Measurements from ENCODE around the gene THADA. TPM values are rescaled to one million over a fixed set of nuclear protein-coding genes. Genes with fewer than 3 reads are reported as not detected.

The THADA gene
- total and polyA plus RNA-seq, 2 donors (not counting 3 experiments of a cell fraction or from before 2014, with no cell fraction given), result 22.6 to 25.3 TPM

- Histone ChIP-seq H3K36me3 (ENCODE audit: control insufficient read depth in 2 of 2, extremely low read depth in 1 of 2, insufficient read depth in 2 of 2, low read length in 2 of 2) (no peaks in the 10 kb centered on the region), H4K20me1 (replicated peaks; ENCODE audit: control insufficient read depth, extremely low read depth, insufficient read depth, low read length) (no peaks in the 10 kb centered on the region), H3K27ac (ENCODE audit: insufficient read depth, low read depth, low read length) (peak overlapping the region; percentile 83), H3K4me3 (replicated peaks in 1 of 3; ENCODE audit: insufficient read depth in 1 of 3, low read depth in 1 of 3, low read length in 3 of 3) (no peak overlapping the region), H3K9me3 (replicated peaks; ENCODE audit: control insufficient read depth, insufficient read depth, low read length) (no peaks in the 10 kb centered on the region), H3K27me3 (ENCODE audit: control insufficient read depth in 2 of 2, insufficient read depth in 2 of 2, low read length in 2 of 2) (no peaks in the 10 kb centered on the region), H3K4me2 (ENCODE audit: insufficient read depth, low read length) (peak overlapping the region; percentile 70), H3K9me1 (replicated peaks; ENCODE audit: control insufficient read depth, extremely low read depth, insufficient read depth, low read length) (no peaks in the 10 kb centered on the region), H2AFZ (ENCODE audit: low read depth, low read length) (peak overlapping the region; percentile 53), H3K9ac (replicated peaks; ENCODE audit: extremely low read depth, insufficient read depth, low read length) (no peak overlapping the region), H3K79me2 (ENCODE audit: control insufficient read depth, insufficient read depth, low read length) (no peaks in the 10 kb centered on the region), H3K4me1 (ENCODE audit: control insufficient read depth, extremely low read depth, insufficient read depth, low read length) (peaks cover 26% of the 10 kb centered on the region)
- dilution Hi-C loops (cut with MboI; ENCODE audit: extremely low pct_ligation_motif_present, low sequenced_read_pairs), result no loop called here
- FAIRE-seq (no peak), DNase-seq (ENCODE audit: low read depth, low spot score) (peak; percentile 70)
- TF ChIP-seq GATA2 (IDR thresholded peaks at IDR 0.05; ENCODE audit: insufficient read depth, insufficient read length, low read depth, low read length) (no peak), JUN (IDR thresholded peaks at IDR 0.05; ENCODE audit: borderline replicate concordance, insufficient read depth, insufficient read length, low read depth) (no peak), FOS (IDR thresholded peaks at IDR 0.05; ENCODE audit: borderline replicate concordance, insufficient read depth, low read length) (no peak)
- ChIA-PET POLR2A (no interaction called here), CTCF (interaction anchor here (4.2 kb wide), 1 partner anchor 15 kb away, joined by 23 read pairs; no protein-coding TSS in a partner anchor)
- intact Hi-C loops (cut with micrococcal nuclease), result loop anchor here (2.0 kb wide), 1 partner anchor 128 kb away; no protein-coding TSS in a partner anchor
- no TSS peak for BruUV-seq (replicated peaks)
Measured at GRCh38 chr2:43469094-43469493, 126.7 kb downstream of the THADA start.

- dilution Hi-C loops (cut with MboI; ENCODE audit: extremely low pct_ligation_motif_present, low sequenced_read_pairs), result no loop called here
Measured at GRCh38 chr2:43467891-43468290, 127.9 kb downstream of the THADA start.

More at GRCh38 chr2:43467891-43468290, 127.9 kb downstream of the THADA start:
- no peaks in the 10 kb centered on the region for H3K9me3 ChIP-seq (replicated peaks; ENCODE audit: control insufficient read depth, insufficient read depth, low read length)
- H3K4me3 ChIP-seq (replicated peaks in 1 of 3; ENCODE audit: insufficient read depth in 1 of 3, low read depth in 1 of 3, low read length in 3 of 3), result no peak overlapping the region
- H3K9ac ChIP-seq (replicated peaks; ENCODE audit: extremely low read depth, insufficient read depth, low read length), result peak overlapping the region; percentile 42
- H3K27me3 ChIP-seq (ENCODE audit: control insufficient read depth in 2 of 2, insufficient read depth in 2 of 2, low read length in 2 of 2), result no peaks in the 10 kb centered on the region
- H2AFZ ChIP-seq (ENCODE audit: low read depth, low read length), result no peak overlapping the region
- H3K4me2 ChIP-seq (ENCODE audit: insufficient read depth, low read length), result peak overlapping the region; percentile 70
- no peak for TF ChIP-seq CTCF (IDR thresholded peaks at IDR 0.05; ENCODE audit: extremely low read depth in 1 of 2, insufficient read depth in 1 of 2, low read depth in 1 of 2, low read length in 2 of 2)
- TF ChIP-seq FOS (IDR thresholded peaks at IDR 0.05; ENCODE audit: borderline replicate concordance, insufficient read depth, low read length), result peak; percentile 90
- peak; percentile 72 for TF ChIP-seq JUN (IDR thresholded peaks at IDR 0.05; ENCODE audit: borderline replicate concordance, insufficient read depth, insufficient read length, low read depth)
- peak; percentile 79 for TF ChIP-seq GATA2 (IDR thresholded peaks at IDR 0.05; ENCODE audit: insufficient read depth, insufficient read length, low read depth, low read length)
- peak; percentile 78 for DNase-seq (ENCODE audit: low read depth, low spot score)
- H3K4me1 ChIP-seq (ENCODE audit: control insufficient read depth, extremely low read depth, insufficient read depth, low read length), result peaks cover 26% of the 10 kb centered on the region
- ChIA-PET CTCF (interaction anchor here (0.7 to 4.2 kb wide), 8 partner anchors 9 to 216 kb away, joined by 3 to 23 read pairs (median 4); no protein-coding TSS in a partner anchor), POLR2A (no interaction called here)
- no peaks in the 10 kb centered on the region for H3K9me1 ChIP-seq (replicated peaks; ENCODE audit: control insufficient read depth, extremely low read depth, insufficient read depth, low read length)
- no peaks in the 10 kb centered on the region for H3K79me2 ChIP-seq (ENCODE audit: control insufficient read depth, insufficient read depth, low read length)
- no TSS peak for BruUV-seq (replicated peaks)
- H3K27ac ChIP-seq (ENCODE audit: insufficient read depth, low read depth, low read length), result peak overlapping the region; percentile 83
- H4K20me1 ChIP-seq (replicated peaks; ENCODE audit: control insufficient read depth, extremely low read depth, insufficient read depth, low read length), result no peaks in the 10 kb centered on the region
- intact Hi-C loops (cut with micrococcal nuclease), result loop anchor here (1.0 to 2.0 kb wide), 2 partner anchors 13 to 127 kb away; no protein-coding TSS in a partner anchor
- FAIRE-seq, result peak; percentile 75
- H3K36me3 ChIP-seq (ENCODE audit: control insufficient read depth in 2 of 2, extremely low read depth in 1 of 2, insufficient read depth in 2 of 2, low read length in 2 of 2), result no peaks in the 10 kb centered on the region

Measured in endothelial cell of umbilical vein (primary cell).